Measurements from ENCODE around the gene RHBDL2. TPM values are rescaled to one million over a fixed set of nuclear protein-coding genes. Genes with fewer than 3 reads are reported as not detected.

The RHBDL2 gene
- total RNA-seq, 4 donors from 2014 or later: 17.0 to 30.6 (median 22.2) TPM

DNA sequence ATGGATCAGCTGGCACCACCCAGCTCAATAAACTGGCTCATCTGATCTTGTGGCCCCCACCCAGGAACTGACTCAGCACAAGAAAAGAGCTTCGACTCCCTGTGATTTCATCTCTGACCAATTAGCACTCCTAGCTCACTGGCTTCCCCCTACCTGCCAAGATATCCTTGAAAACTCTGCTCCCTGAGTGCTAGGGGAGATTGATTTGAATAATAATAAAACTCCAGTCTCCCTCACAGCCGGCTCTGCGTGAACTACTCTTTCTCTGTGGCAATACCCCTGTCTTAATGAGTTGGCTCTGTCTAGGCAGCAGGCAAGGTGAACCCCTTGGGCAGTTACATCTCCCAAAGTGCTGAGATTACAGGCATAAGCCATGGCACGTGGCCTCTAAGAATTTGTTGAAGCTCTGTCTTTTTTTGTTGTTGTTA is 11.8 kb upstream of the RHBDL2 start:
- 20 to 24% methylated on average over 4 of the region's 4 CpGs for WGBS, 2 donors
- DNase-seq (ENCODE audit: low spot score in 2 of 2): no peak
- intact Hi-C loops (cut with DNase I; ENCODE audit: low total_unique reads): no loop called here
- H3K4me3 ChIP-seq (ENCODE audit: low read depth, poor library complexity, severe bottlenecking): no peak overlapping the region
- TF ChIP-seq CTCF (IDR thresholded peaks at IDR 0.05) (no peak), POLR2A (IDR thresholded peaks at IDR 0.05) (no peak)

DNA sequence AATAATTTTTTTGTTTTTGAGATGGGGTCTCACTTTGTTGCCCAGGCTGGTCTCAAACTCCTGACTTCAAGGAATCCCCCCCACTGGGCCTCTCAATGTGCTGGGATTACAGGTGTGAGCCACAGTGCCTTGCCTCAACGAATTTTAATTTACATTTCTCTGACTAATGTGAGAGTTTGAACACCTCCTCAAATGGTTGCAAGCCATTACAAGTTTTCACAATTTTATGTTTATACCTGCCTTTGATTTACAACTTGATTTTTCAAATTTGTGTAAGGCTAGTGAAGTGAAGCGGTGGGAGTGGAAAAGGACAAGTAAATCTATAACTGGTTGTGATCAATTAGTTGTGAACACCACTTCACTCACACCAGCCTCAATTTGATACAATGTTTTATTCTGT is 8.9 kb upstream of the RHBDL2 start:
- intact Hi-C loops (cut with DNase I; ENCODE audit: low total_unique reads): no loop called here
- 29 to 36% methylated on average over 2 of the region's 2 CpGs for WGBS, 2 donors
- no peak for DNase-seq (ENCODE audit: low spot score in 2 of 2)
- TF ChIP-seq POLR2A (IDR thresholded peaks at IDR 0.05) (no peak), CTCF (IDR thresholded peaks at IDR 0.05) (no peak)
- no peak overlapping the region for H3K4me3 ChIP-seq (ENCODE audit: low read depth, poor library complexity, severe bottlenecking)

GRCh38 chr1:38944547-38944946 is 2.9 kb upstream of the RHBDL2 start:
- WGBS, 2 donors: 91 to 95% methylated on average over 4 of the region's 4 CpGs
- TF ChIP-seq POLR2A (IDR thresholded peaks at IDR 0.05): no peak
- TF ChIP-seq CTCF (IDR thresholded peaks at IDR 0.05): no peak
- H3K4me3 ChIP-seq (ENCODE audit: low read depth, poor library complexity, severe bottlenecking): no peak overlapping the region
- no peak for DNase-seq (ENCODE audit: low spot score in 2 of 2)
- intact Hi-C loops (cut with DNase I; ENCODE audit: low total_unique reads): no loop called here

- 91 to 99% methylated on average over 10 of the region's 10 CpGs for WGBS, 2 donors
- TF ChIP-seq CTCF (IDR thresholded peaks at IDR 0.05): no peak
- TF ChIP-seq POLR2A (IDR thresholded peaks at IDR 0.05): no peak
- no peak for DNase-seq (ENCODE audit: low spot score in 2 of 2)
- intact Hi-C loops (cut with DNase I; ENCODE audit: low total_unique reads): no loop called here
- H3K4me3 ChIP-seq (ENCODE audit: low read depth, poor library complexity, severe bottlenecking): no peak overlapping the region
These were observed 1.2 kb upstream of the RHBDL2 start for GRCh38 chr1:38942664-38943428.

DNA sequence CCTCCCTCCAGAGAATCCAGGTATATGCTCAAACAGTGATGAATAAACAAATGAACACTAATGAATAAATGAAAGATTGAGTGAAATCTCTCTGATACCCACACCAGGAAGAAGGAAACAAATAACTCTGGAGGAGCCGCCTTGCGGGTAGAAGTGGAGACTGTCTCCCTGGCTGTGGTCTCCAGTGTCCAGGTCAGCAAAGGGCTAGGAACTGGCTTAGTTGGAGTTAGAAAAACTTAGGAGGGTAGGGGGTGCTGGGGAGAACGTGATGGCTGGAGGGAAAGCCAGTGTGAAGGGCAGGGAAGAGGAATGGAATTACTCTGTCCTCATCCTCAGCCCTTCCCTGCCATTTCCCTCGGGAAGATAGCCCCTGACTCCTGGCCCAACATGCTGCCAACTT is 537 bp downstream of the RHBDL2 start:
- intact Hi-C loops (cut with DNase I; ENCODE audit: low total_unique reads): no loop called here
- no peak for DNase-seq (ENCODE audit: low spot score in 2 of 2)
- TF ChIP-seq CTCF (IDR thresholded peaks at IDR 0.05) (no peak), POLR2A (IDR thresholded peaks at IDR 0.05) (no peak)
- 23 to 33% methylated on average over 4 of the region's 4 CpGs for WGBS, 2 donors
- peak overlapping the region; percentile 13 for H3K4me3 ChIP-seq (ENCODE audit: low read depth, poor library complexity, severe bottlenecking)

All from lower leg skin (tissue), 4 donors.